MM.1S (cell line): ENCODE data around the gene GPC4.

Source experiments
- DNase-seq: peaks from one replicate; pipeline ENCODE4 v3.0.0-alpha.2; 2015
- H2AFZ ChIP-seq: fragments of 300-600 bp; sonication (generic); 2 replicates; pipeline ENCODE4 v1.6.0; 2016; ENCODE audit warnings: antibody characterized with exemption, low read length
- H3F3A ChIP-seq: fragments of 300-600 bp; sonication (generic); 2 replicates; pipeline ENCODE4 v1.6.1; 2016; ENCODE audit warnings: mild to moderate bottlenecking, antibody characterized with exemption, low read length, moderate library complexity, mixed read lengths; ENCODE audit not compliant: insufficient read depth
- H3K27ac ChIP-seq: fragments of 300-600 bp; sonication (generic); 2 replicates; pipeline ENCODE4 v1.5.1; 2016; ENCODE audit warnings: mild to moderate bottlenecking, low read length
- H3K27me3 ChIP-seq: fragments of 300-600 bp; sonication (generic); replicated peaks from 2 replicates; pipeline ENCODE4 v1.6.0; 2016; ENCODE audit warnings: low read length; ENCODE audit not compliant: insufficient read depth
- H3K36me3 ChIP-seq: fragments of 300-600 bp; sonication (generic); replicated peaks from 2 replicates; pipeline ENCODE4 v1.6.1; 2016; ENCODE audit warnings: mild to moderate bottlenecking, low read length, mixed read lengths; ENCODE audit not compliant: insufficient read depth
- H3K4me1 ChIP-seq: fragments of 300-600 bp; sonication (generic); 2 replicates; pipeline ENCODE4 v1.6.1; 2016; ENCODE audit warnings: low read length, mixed read lengths
- H3K4me2 ChIP-seq: fragments of 300-600 bp; sonication (generic); 2 replicates; pipeline ENCODE4 v1.6.0; 2016; ENCODE audit warnings: low read depth, low read length
- H3K4me3 ChIP-seq: fragments of 300-600 bp; sonication (generic); 2 replicates; pipeline ENCODE4 v1.5.1; 2016; ENCODE audit warnings: low read length, mixed read lengths
- H3K79me2 ChIP-seq: fragments of 300-600 bp; sonication (generic); 2 replicates; pipeline ENCODE4 v1.6.1; 2016; ENCODE audit warnings: mixed run types, low read length, mixed read lengths
- H3K9ac ChIP-seq: fragments of 300-600 bp; sonication (generic); 2 replicates; pipeline ENCODE4 v1.6.1; 2016; ENCODE audit warnings: low read length, mixed read lengths
- H3K9me2 ChIP-seq: fragments of 300-600 bp; sonication (generic); replicated peaks from 2 replicates; pipeline ENCODE4 v1.6.1; 2016; ENCODE audit warnings: mild to moderate bottlenecking, low read length, mixed read lengths; ENCODE audit not compliant: insufficient read depth
- H3K9me3 ChIP-seq: fragments of 300-600 bp; sonication (generic); replicated peaks from 2 replicates; pipeline ENCODE4 v1.6.1; 2016; ENCODE audit warnings: mild to moderate bottlenecking, low read length, mixed read lengths; ENCODE audit not compliant: insufficient read depth
- H4K20me1 ChIP-seq: fragments of 300-600 bp; sonication (generic); 2 replicates; pipeline ENCODE4 v1.6.1; 2016; ENCODE audit warnings: mild to moderate bottlenecking, low read length, moderate library complexity, mixed read lengths; ENCODE audit not compliant: insufficient read depth
- CTCF ChIP-seq: fragments of 300-600 bp; sonication (generic); IDR thresholded peaks from 2 replicates; pipeline ENCODE4 v1.5.1; 2016; ENCODE audit warnings: antibody characterized with exemption, low read length, mixed read lengths
- EZH2 ChIP-seq: fragments of 300-600 bp; sonication (generic); optimal IDR thresholded peaks from 2 replicates; pipeline ENCODE3; 2017; ENCODE audit warnings: low read depth, mild to moderate bottlenecking, antibody characterized with exemption, low read length, mixed read lengths
- EZH2phosphoT487 ChIP-seq: fragments of 300-600 bp; sonication (generic); IDR thresholded peaks from 2 replicates; pipeline ENCODE4 v1.6.1; 2018; ENCODE audit warnings: antibody characterized with exemption, low read length

Gene GPC4

DNA sequence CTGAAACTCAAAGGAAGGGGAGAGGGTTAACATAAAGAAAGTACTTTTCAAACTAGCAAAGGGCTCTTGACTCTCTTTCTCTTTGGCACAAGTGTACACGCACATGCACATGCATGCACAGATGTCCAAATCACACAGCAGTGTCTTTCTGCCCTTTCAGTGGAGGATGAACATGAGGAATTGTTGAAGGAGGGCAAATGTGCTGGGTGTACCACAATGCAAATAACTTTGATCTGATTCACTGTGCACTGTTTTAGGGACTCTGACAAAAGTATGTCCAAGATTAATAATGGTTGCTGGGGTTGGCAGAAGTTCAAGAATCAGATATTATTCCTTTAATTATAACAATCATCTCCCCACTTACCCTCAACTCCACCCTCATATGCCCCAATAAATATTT is 93.8 kb downstream of the GPC4 start:
- TF ChIP-seq EZH2: no peak
- no peak for TF ChIP-seq EZH2phosphoT487
- TF ChIP-seq CTCF: no peak
- Histone ChIP-seq H3K4me2 (no peak overlapping the region), H2AFZ (no peak overlapping the region), H3K9me3 (no peaks in the 10 kb centered on the region), H3K9me2 (no peaks in the 10 kb centered on the region), H3K9ac (no peak overlapping the region), H3K36me3 (no peaks in the 10 kb centered on the region), H3K4me3 (no peak overlapping the region), H3K79me2 (no peaks in the 10 kb centered on the region), H3K27ac (no peak overlapping the region), H3F3A (no peaks in the 10 kb centered on the region), H3K4me1 (no peaks in the 10 kb centered on the region), H3K27me3 (no peaks in the 10 kb centered on the region), H4K20me1 (no peaks in the 10 kb centered on the region)
- DNase-seq: no peak

- Histone ChIP-seq H3K27me3 (no peaks in the 10 kb centered on the region), H3K9me3 (no peaks in the 10 kb centered on the region), H3K9me2 (no peaks in the 10 kb centered on the region), H3K4me2 (no peak overlapping the region), H3K79me2 (no peaks in the 10 kb centered on the region), H4K20me1 (no peaks in the 10 kb centered on the region), H3K27ac (no peak overlapping the region), H2AFZ (no peak overlapping the region), H3K36me3 (no peaks in the 10 kb centered on the region), H3K4me1 (no peaks in the 10 kb centered on the region), H3K4me3 (no peak overlapping the region), H3F3A (no peaks in the 10 kb centered on the region), H3K9ac (no peak overlapping the region)
- DNase-seq: no peak
- TF ChIP-seq EZH2: no peak
- TF ChIP-seq CTCF: no peak
- TF ChIP-seq EZH2phosphoT487: no peak
Observed at GRCh38 chrX:133314281-133314680, 101.0 kb downstream of the GPC4 start.

- Histone ChIP-seq H4K20me1 (no peaks in the 10 kb centered on the region), H3F3A (no peaks in the 10 kb centered on the region), H3K79me2 (no peaks in the 10 kb centered on the region), H3K9ac (no peak overlapping the region), H3K4me1 (no peaks in the 10 kb centered on the region), H3K4me3 (no peak overlapping the region), H3K9me3 (no peaks in the 10 kb centered on the region), H3K4me2 (no peak overlapping the region), H3K27me3 (no peaks in the 10 kb centered on the region), H3K27ac (no peak overlapping the region), H3K9me2 (no peaks in the 10 kb centered on the region), H2AFZ (no peak overlapping the region), H3K36me3 (no peaks in the 10 kb centered on the region)
- DNase-seq: no peak
- TF ChIP-seq EZH2 (no peak), CTCF (no peak), EZH2phosphoT487 (no peak)
Observed at GRCh38 chrX:133308499-133308897, 106.8 kb downstream of the GPC4 start.
